Keratinocyte (primary cell): Measurements from ENCODE around the gene RGL1.

ENCODE experiments used
- CTCF ChIP-seq, 3 experiments: IDR thresholded peaks in 1 of 3; conservative IDR thresholded peaks in 1 of 3; optimal IDR thresholded peaks in 1 of 3; 2 replicates in 2 of 3; 3 replicates in 1 of 3; pipeline versions ENCODE3 to v1.5.1; 2011; ENCODE audit warnings: low read length in 3 of 3, mild to moderate bottlenecking in 3 of 3, moderate library complexity in 2 of 3, control low read depth in 1 of 3, inconsistent platforms in 1 of 3; ENCODE audit not compliant: insufficient read depth in 2 of 3; ENCODE audit errors: extremely low read depth in 1 of 3
- EZH2 ChIP-seq: IDR thresholded peaks from one replicate; pipeline ENCODE4 v1.6.1; 2012; ENCODE audit warnings: inconsistent platforms, mild to moderate bottlenecking, low read length, moderate library complexity

DNA sequence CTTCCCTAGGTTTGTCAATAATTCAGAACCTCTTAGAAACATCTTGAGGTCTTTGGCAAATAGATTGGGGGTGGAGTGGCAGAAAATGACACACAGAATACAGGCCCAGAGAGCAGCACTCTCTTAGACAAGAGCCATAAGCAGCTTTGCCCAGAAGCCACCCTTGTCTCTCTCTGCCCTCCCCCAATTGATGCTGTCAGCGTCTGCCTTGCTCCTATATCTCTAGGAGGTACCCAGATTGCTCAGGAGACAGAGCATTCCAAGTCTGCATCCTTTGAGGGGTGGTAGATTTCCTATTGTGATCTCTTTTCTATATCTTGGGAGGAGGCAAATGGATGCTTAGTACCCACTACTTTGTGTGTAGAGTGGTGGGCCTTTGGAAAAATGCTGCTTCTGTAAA is 1.8 kb downstream of the RGL1 start:
- TF ChIP-seq CTCF (optimal IDR thresholded peaks at IDR 0.05 in 1 of 3, IDR thresholded peaks at IDR 0.05 in 1 of 3, conservative IDR thresholded peaks at IDR 0.05 in 1 of 3; ENCODE audit: extremely low read depth in 1 of 3, insufficient read depth in 2 of 3, low read length in 3 of 3), result no peak
- no peak for TF ChIP-seq EZH2
